Measurements from ENCODE around the gene CD46.

The CD46 gene

DNA sequence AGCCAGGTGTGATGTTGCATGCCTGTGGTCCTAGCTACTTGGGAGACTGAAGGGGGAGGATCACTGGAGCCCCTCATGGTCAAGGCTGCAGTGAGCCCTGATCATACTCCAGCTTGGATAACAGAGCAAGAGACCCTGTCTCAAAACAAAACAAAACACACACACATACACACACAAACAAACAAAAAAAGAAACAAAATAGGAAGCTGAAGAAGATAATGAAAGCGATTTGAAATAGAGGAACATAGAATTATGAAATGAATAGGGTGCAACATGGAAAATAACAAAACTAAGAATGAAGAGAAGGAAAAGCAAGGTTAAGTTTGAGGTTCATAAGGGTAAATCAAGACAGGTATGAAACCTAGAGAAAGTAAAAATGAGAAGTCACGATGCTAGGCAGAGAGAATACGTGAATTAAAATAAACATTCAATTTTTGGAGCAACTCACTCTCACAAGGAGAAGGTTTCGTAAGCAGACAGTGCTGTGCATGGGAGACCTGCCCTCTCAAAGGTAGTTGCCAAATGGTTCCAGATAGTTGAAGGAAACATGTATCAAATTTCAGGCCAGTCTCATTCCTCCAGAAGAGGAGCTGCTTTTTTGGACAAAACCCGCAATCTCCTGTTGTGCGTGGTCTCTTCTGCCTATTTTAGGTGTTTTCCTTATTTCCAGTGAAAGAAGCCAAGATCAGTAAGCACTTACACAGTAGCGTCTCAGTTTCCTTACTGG, 3.3 kb downstream of the CD46 start:
- H3K4me2 ChIP-seq (ENCODE audit: low read length): no peak overlapping the region

GRCh38 chr1:207755846-207756693, 4.2 kb downstream of the CD46 start:
- no peak overlapping the region for H3K27ac ChIP-seq (ENCODE audit: low read depth, low read length)
- no peak overlapping the region for H3K4me3 ChIP-seq (ENCODE audit: low read length)
- no peak overlapping the region for H3K4me2 ChIP-seq (ENCODE audit: low read length)

More for the DNA sequence above, 3.3 kb downstream of the CD46 start:
- Histone ChIP-seq H3K9me3 (ENCODE audit: control insufficient read depth, insufficient read depth, low read length) (no peaks in the 10 kb centered on the region), H3K27me3 (ENCODE audit: control insufficient read depth, low read length) (no peaks in the 10 kb centered on the region), H3K4me3 (ENCODE audit: low read length) (no peak overlapping the region), H3K79me2 (ENCODE audit: control insufficient read depth, low read length) (peaks cover 67% of the 10 kb centered on the region), H3F3A (ENCODE audit: control insufficient read depth, insufficient read depth) (no peaks in the 10 kb centered on the region), H3K36me3 (ENCODE audit: control insufficient read depth, low read length) (peaks cover 38% of the 10 kb centered on the region), H3K27ac (ENCODE audit: low read depth, low read length) (no peak overlapping the region), H3K4me1 (ENCODE audit: control insufficient read depth, low read length) (peaks cover 43% of the 10 kb centered on the region), H4K20me1 (ENCODE audit: control insufficient read depth, insufficient read depth, low read depth, low read length) (peaks cover 15% of the 10 kb centered on the region; the same call in 1 of the 2 replicates), H3K9me2 (replicated peaks; ENCODE audit: control insufficient read depth, low read length) (no peaks in the 10 kb centered on the region)
- TF ChIP-seq CTCF (IDR thresholded peaks at IDR 0.05; ENCODE audit: low read depth, low read length, poor library complexity, severe bottlenecking) (no peak), EZH2phosphoT487 (IDR thresholded peaks at IDR 0.05; ENCODE audit: borderline replicate concordance, low read length) (no peak)

DNA sequence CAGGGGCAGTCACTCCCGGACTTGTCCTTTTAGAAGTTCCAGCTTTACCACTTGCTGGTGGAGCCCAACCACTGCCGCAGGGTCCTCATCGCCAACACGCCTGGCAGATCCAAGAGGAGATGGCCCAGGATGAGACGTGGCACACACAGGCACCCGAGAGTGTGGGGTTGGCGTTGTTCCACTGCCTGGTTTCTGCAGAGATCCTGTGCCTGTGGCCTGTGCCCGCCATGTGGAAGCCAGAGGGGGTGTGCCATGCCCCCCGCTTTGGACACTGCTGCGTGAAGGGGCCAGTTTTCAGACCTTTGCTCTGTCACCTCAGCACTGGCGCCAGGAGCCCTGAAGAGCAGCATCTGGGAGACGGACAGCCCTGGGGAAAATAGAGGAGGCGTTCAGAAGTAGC, 10.8 kb downstream of the CD46 start:
- no peak overlapping the region for H3K4me3 ChIP-seq (ENCODE audit: low read length)
- H3K4me2 ChIP-seq (ENCODE audit: low read length): no peak overlapping the region
- peaks cover 3% of the 10 kb centered on the region; the same call in 1 of the 2 replicates for H3K79me2 ChIP-seq (ENCODE audit: control insufficient read depth, low read length)
- H3K9me2 ChIP-seq (replicated peaks; ENCODE audit: control insufficient read depth, low read length): no peaks in the 10 kb centered on the region
- no peaks in the 10 kb centered on the region for H3K27me3 ChIP-seq (ENCODE audit: control insufficient read depth, low read length)
- H3K27ac ChIP-seq (ENCODE audit: low read depth, low read length): no peak overlapping the region
- H3K4me1 ChIP-seq (ENCODE audit: control insufficient read depth, low read length): no peaks in the 10 kb centered on the region
- H3F3A ChIP-seq (ENCODE audit: control insufficient read depth, insufficient read depth): peaks cover 5% of the 10 kb centered on the region; the same call in 1 of the 2 replicates
- TF ChIP-seq CTCF (IDR thresholded peaks at IDR 0.05; ENCODE audit: low read depth, low read length, poor library complexity, severe bottlenecking) (no peak), EZH2phosphoT487 (IDR thresholded peaks at IDR 0.05; ENCODE audit: borderline replicate concordance, low read length) (no peak)
- H3K36me3 ChIP-seq (ENCODE audit: control insufficient read depth, low read length): peaks cover 87% of the 10 kb centered on the region
- H4K20me1 ChIP-seq (ENCODE audit: control insufficient read depth, insufficient read depth, low read depth, low read length): no peaks in the 10 kb centered on the region
- H3K9me3 ChIP-seq (ENCODE audit: control insufficient read depth, insufficient read depth, low read length): no peaks in the 10 kb centered on the region; the same call in 1 of the 2 replicates

More at GRCh38 chr1:207755846-207756693, 4.2 kb downstream of the CD46 start:
- Histone ChIP-seq H3F3A (ENCODE audit: control insufficient read depth, insufficient read depth) (no peaks in the 10 kb centered on the region), H3K9me3 (ENCODE audit: control insufficient read depth, insufficient read depth, low read length) (no peaks in the 10 kb centered on the region), H3K9me2 (replicated peaks; ENCODE audit: control insufficient read depth, low read length) (no peaks in the 10 kb centered on the region), H3K36me3 (ENCODE audit: control insufficient read depth, low read length) (peaks cover 46% of the 10 kb centered on the region), H4K20me1 (ENCODE audit: control insufficient read depth, insufficient read depth, low read depth, low read length) (peaks cover 15% of the 10 kb centered on the region; the same call in 1 of the 2 replicates), H3K79me2 (ENCODE audit: control insufficient read depth, low read length) (peaks cover 59% of the 10 kb centered on the region), H3K27me3 (ENCODE audit: control insufficient read depth, low read length) (no peaks in the 10 kb centered on the region), H3K4me1 (ENCODE audit: control insufficient read depth, low read length) (peaks cover 33% of the 10 kb centered on the region)
- TF ChIP-seq CTCF (IDR thresholded peaks at IDR 0.05; ENCODE audit: low read depth, low read length, poor library complexity, severe bottlenecking) (no peak), EZH2phosphoT487 (IDR thresholded peaks at IDR 0.05; ENCODE audit: borderline replicate concordance, low read length) (no peak)

Data from DOHH2 (cell line).